Left ventricle myocardium inferior (tissue), 1 donor: Measurements from ENCODE around the gene C10orf62. TPM values are rescaled to one million over a fixed set of nuclear protein-coding genes. Genes with fewer than 3 reads are reported as not detected.

Experiments
- DNase-seq: peaks from one replicate; pipeline ENCODE4 v3.0.0-alpha.2; 2020
- H3K27ac ChIP-seq: fragments of 200-600 bp; replicated peaks from 2 replicates; pipeline ENCODE4 v1.8.0; 2021
- H3K27me3 ChIP-seq: fragments of 200-600 bp; 2 replicates; pipeline ENCODE4 v1.8.0; 2021; ENCODE audit warnings: low read depth
- H3K36me3 ChIP-seq: fragments of 200-600 bp; 2 replicates; pipeline ENCODE4 v1.8.0; 2021
- H3K4me1 ChIP-seq: fragments of 200-600 bp; 2 replicates; pipeline ENCODE4 v1.8.0; 2021
- H3K4me3 ChIP-seq: fragments of 200-600 bp; 2 replicates; pipeline ENCODE4 v1.8.0; 2021; ENCODE audit warnings: mild to moderate bottlenecking, moderate library complexity
- H3K9me3 ChIP-seq: fragments of 200-600 bp; replicated peaks from 2 replicates; pipeline ENCODE4 v1.8.0; 2021
- CTCF ChIP-seq: fragments of 200-600 bp; IDR thresholded peaks from 2 replicates; pipeline ENCODE4 v1.8.0; 2021; ENCODE audit warnings: antibody characterized with exemption, mild to moderate bottlenecking, borderline replicate concordance
- intact Hi-C: fragments of 100-400 bp; cut with micrococcal nuclease; formaldehyde crosslinking; loops from one replicate; pipeline ENCODE4 v1.11.0; 2022
- total RNA-seq: library from RNA; stranded (reverse); fragmentation: NEBNext Ultra II Directional; extraction: Animal tissue kit (Norgen Biotek cat#: 25700); gene quantifications from one replicate; pipeline ENCODE4 v1.2.1, GENCODE V29; 2021
- donor health status: DM: no; HTN: yes; CAD: no; lungs with severe emphysema.

C10orf62 gene
- total RNA-seq, 1 donor from 2014 or later, result 1.5 TPM

- intact Hi-C loops, result no loop called here
- no peak overlapping the region for H3K27ac ChIP-seq
These were observed 42.9 kb upstream of the C10orf62 start for GRCh38 chr10:97546456-97547270.

GRCh38 chr10:97547271-97547600 lies 42.3 kb upstream of the C10orf62 start:
- Histone ChIP-seq H3K36me3 (no peaks in the 10 kb centered on the region), H3K27ac (peak overlapping the region; percentile 71), H3K27me3 (no peaks in the 10 kb centered on the region), H3K9me3 (no peaks in the 10 kb centered on the region), H3K4me1 (peaks cover 72% of the 10 kb centered on the region), H3K4me3 (no peak overlapping the region)
- DNase-seq, result no peak
- intact Hi-C loops, result no loop called here
- TF ChIP-seq CTCF, result no peak

More at GRCh38 chr10:97546456-97547270, 42.9 kb upstream of the C10orf62 start:
- no peaks in the 10 kb centered on the region for H3K36me3 ChIP-seq
- no peaks in the 10 kb centered on the region for H3K9me3 ChIP-seq
- TF ChIP-seq CTCF, result no peak
- DNase-seq, result no peak
- no peaks in the 10 kb centered on the region for H3K27me3 ChIP-seq
- H3K4me1 ChIP-seq, result peaks cover 78% of the 10 kb centered on the region
- H3K4me3 ChIP-seq, result no peak overlapping the region

GRCh38 chr10:97547962-97548361 lies 41.6 kb upstream of the C10orf62 start:
- Histone ChIP-seq H3K4me1 (peaks cover 67% of the 10 kb centered on the region), H3K27ac (peak overlapping the region; percentile 71), H3K27me3 (no peaks in the 10 kb centered on the region), H3K36me3 (no peaks in the 10 kb centered on the region), H3K4me3 (no peak overlapping the region), H3K9me3 (no peaks in the 10 kb centered on the region)
- no peak for TF ChIP-seq CTCF
- intact Hi-C loops, result no loop called here
- no peak for DNase-seq

- Histone ChIP-seq H3K36me3 (no peaks in the 10 kb centered on the region), H3K27me3 (no peaks in the 10 kb centered on the region), H3K4me1 (peaks cover 67% of the 10 kb centered on the region), H3K27ac (peak overlapping the region; percentile 71), H3K4me3 (no peak overlapping the region), H3K9me3 (no peaks in the 10 kb centered on the region)
- no peak for DNase-seq
- intact Hi-C loops, result no loop called here
- TF ChIP-seq CTCF, result no peak
These were observed 40.6 kb upstream of the C10orf62 start for GRCh38 chr10:97548828-97549455.

- Histone ChIP-seq H3K36me3 (no peaks in the 10 kb centered on the region), H3K9me3 (no peaks in the 10 kb centered on the region), H3K4me3 (no peak overlapping the region), H3K4me1 (peaks cover 66% of the 10 kb centered on the region), H3K27ac (peak overlapping the region; percentile 71), H3K27me3 (no peaks in the 10 kb centered on the region)
- TF ChIP-seq CTCF, result no peak
- intact Hi-C loops, result loop anchor here (5.0 kb wide), 1 partner anchor 82 kb away; no protein-coding TSS in a partner anchor
- DNase-seq, result peak; percentile 43
These were observed 39.8 kb upstream of the C10orf62 start for GRCh38 chr10:97549587-97550322.
